ENCODE data around the gene FHOD3. TPM values are rescaled to one million over a fixed set of nuclear protein-coding genes. Genes with fewer than 3 reads are reported as not detected.

Gene FHOD3
- total RNA-seq, 1 donor from 2014 or later: not detected

DNA sequence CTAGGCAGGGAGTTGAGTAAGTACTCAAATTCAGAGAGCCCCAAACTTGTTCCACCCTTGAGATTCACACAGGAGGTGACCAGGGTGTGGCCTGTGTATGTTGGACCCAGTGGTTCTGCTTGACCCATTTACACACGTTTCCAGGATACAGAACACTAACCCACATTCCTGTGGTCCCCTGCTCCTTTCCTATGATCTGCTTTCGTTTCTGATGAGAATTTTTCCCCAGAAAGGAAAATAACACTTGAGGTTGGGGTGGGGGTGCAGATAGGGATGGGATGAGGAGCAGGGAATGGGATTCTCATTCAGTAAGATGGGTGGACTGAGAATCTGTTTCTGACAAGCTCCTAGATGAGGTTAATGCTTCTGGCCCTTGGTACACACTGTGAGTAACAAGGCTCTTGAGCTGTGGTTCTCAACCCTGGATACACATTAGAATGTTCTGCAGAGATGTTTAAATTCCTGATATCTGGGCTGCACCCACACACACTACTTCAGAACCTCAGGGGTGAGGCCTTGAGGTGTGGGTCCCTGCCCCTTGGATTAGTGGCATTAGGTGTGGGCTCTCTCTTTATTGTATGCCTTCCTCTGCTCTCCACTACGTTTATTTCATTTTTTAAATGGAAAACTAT is 472.9 kb downstream of the FHOD3 start:
- intact Hi-C loops (cut with micrococcal nuclease): no loop called here

DNA sequence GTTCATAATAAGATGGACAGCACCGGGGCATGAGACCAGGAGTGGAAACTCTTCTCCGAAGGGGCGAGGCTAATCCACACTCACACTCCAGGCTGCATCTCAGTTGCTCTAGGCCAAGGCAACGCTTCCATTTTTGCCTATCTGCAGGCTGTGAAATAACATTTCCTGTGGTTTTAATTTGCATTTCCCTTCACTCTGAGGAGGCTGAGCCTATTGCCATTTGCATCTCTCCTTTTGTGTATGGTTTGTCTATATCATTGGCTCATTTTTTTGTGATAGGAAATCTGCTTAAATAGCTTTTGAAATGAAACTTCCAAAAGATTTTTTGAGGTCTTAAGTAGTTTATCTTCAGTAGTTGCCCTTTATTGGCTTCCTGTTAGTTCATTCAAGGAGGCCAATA is 473.7 kb downstream of the FHOD3 start:
- intact Hi-C loops (cut with micrococcal nuclease): no loop called here

DNA sequence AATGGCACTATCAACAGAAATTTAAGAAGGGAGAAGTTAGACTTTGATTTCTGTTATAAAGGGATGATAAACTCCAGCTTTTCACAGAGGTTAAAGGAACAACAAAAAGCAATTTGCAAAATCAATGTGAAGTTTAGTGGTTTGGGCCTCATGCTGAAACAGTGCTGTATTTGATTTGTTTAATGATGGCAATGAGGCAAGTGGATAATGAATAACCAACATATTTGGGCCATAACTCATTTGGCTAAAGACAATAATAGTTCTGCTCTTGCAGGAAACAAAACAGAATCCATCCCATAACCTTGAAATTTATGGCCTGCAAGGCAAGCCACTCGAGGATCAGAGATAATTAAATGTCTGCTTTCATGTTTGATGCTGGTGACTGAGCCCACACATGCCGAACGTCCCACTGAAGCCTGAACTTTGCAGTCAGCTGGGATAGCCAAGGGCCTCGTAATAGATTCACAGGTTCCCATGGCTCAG is 474.8 kb downstream of the FHOD3 start:
- intact Hi-C loops (cut with micrococcal nuclease): no loop called here

DNA sequence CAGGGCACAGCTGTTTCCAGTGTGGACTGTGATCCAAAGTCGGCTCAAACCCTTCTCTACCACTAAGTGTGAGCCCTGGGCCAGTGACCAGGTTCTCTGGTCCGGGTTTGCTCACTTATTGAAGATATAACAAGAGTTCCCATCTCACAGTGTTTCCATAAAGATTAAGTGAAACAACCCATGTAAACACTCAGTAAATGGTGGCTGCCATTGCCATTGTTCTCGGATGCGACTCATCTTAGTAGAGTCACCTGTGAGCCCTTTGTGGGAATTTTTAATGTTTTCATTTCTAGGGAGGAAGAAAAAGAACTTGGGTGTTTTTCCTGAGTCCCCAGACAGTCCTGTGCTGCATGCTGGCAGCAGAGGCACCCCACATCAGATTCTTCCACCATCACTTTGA is 477.9 kb downstream of the FHOD3 start:
- intact Hi-C loops (cut with micrococcal nuclease): no loop called here

DNA sequence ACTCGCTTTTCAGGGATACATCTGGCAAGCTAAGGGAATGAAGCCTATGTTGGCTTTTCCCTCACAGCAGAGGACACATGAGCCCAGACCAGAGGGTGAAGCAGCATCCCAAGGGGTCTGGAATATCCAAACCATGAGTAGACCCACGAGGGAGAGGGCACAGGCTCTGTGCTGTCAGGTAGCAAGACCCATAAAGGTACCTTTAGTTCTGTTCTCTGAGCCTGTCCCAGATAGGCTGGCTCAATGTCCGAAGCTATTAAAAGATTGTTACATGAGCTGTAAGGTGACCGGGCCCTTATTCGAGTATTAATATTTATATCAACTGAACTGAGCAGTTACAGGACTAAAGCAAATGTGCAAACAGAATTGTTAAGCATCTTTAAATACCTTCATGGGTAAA is 479.1 kb downstream of the FHOD3 start:
- intact Hi-C loops (cut with micrococcal nuclease): no loop called here

DNA sequence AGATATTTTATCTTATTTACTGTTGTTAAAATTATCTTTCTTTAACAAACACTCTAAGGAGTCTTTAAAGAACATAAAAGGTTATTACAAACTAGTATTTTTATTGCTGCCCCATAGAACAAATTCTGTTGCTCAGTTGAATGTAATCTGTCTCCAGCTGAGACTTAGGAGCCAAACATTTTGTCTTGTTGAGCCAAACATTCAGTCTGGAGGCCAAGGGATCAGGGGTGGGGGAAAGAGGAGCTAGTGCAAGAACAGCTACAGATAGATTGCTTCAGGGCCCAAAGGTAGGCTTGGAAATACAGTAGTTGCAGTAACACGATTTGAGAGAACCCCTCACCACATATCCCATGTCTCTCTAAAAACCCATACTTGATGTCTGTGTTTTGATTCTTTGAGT is 480.1 kb downstream of the FHOD3 start:
- intact Hi-C loops (cut with micrococcal nuclease): no loop called here

DNA sequence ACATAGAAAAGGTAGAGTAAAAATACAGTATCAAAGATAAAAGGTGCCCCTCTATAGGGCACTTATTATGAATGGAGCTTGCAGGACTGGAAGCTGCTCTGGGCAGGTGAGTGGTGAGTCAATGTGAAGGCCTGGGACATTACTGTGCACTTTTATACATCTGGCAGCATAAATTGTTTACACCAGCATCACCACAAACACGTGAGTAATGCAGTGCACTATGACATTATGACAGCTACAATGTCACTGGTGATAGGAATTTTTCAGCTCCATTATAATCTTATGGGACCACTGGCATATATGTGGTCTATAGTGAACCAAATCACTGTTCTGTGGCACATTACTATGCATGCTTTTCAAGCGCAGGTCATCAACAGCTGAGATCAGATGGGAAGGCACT is 483.2 kb downstream of the FHOD3 start:
- intact Hi-C loops (cut with micrococcal nuclease): no loop called here

DNA sequence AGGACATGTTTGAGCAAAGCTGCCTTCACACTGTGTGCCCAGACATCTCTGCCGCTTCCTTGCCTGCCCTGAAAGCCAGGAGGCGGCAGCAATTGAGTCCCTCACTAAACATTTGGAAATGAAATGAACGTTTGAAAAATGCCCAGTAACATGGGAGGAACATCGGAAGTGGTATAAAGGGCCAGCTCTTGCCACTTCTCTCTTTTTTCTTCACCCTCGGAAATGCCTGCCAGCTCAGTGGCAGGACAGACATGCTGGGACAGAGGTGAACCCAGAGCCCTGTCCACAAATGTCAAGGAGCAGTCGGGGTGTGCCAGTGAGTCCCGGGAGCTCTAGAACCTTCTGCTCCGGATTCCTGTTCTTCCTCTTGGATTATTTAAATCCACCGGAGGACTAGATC is 485.2 kb downstream of the FHOD3 start:
- intact Hi-C loops (cut with micrococcal nuclease): no loop called here

DNA sequence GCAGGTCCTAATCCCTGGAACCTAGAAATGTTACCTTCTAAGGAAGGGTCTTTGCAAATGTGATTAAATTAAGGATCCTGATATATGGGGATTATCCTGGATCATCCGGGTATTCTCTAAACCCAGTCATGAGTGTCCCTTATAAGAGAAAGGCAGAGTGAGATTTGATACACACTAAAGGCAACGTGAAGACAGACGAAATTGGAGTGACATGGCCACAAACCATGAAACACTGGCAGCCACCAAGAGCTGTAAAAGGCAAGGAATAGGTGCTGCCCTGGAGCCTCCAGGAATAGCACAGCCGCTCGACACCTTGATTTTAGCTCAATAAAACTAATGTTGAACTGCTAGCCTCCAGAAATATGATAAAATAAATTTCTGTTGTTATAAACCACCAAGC is 486.3 kb downstream of the FHOD3 start:
- intact Hi-C loops (cut with micrococcal nuclease): no loop called here

DNA sequence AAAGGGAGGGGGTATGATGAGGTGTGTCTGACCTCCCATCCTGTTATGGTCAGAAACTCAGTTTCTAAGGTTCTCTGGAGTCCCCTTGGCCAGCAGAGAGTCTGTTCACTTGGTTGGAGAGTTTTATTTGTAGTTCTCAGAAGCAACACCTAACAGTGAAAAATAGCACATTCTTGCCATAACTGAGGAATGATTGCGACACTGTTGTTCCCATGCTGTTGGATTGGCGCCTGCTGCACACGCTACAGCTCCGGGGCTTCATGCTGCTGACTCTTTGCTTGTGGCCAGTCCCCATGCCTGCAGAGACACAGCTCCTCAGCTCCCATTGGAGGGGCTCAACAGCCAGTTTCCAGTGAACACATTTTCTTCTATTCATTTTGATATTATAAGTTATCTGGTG is 489.2 kb downstream of the FHOD3 start:
- intact Hi-C loops (cut with micrococcal nuclease): no loop called here

DNA sequence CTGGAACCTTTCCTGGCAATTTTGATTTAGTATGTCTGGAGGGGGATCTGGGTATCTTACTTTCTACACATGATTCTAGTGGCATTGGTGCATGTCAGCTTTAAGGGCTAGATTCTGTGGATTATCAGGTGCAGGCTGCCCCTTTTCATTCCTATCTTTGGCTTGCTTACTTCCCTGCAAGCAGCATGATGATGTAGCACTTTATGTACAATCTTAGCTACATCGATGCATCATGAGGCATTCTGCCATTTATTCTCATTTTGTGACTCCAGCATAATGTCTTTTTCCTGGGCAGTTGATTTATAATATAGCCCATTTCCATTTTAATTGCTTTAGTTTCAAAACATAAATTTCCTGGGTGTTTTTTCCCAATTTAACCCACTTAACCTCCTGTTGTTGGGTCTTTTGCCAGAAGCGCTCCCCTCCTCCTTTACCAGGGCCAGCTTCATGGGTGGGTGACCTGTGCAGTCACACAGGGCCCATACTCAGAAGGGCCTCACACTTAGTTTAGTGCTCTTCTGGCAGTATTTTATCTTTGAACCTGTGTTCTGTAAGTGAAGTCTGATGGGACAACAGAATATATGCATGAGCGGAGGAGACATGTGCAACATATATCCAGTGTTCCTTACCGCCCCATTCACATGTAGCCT is 495.2 kb downstream of the FHOD3 start:
- intact Hi-C loops (cut with micrococcal nuclease): no loop called here

DNA sequence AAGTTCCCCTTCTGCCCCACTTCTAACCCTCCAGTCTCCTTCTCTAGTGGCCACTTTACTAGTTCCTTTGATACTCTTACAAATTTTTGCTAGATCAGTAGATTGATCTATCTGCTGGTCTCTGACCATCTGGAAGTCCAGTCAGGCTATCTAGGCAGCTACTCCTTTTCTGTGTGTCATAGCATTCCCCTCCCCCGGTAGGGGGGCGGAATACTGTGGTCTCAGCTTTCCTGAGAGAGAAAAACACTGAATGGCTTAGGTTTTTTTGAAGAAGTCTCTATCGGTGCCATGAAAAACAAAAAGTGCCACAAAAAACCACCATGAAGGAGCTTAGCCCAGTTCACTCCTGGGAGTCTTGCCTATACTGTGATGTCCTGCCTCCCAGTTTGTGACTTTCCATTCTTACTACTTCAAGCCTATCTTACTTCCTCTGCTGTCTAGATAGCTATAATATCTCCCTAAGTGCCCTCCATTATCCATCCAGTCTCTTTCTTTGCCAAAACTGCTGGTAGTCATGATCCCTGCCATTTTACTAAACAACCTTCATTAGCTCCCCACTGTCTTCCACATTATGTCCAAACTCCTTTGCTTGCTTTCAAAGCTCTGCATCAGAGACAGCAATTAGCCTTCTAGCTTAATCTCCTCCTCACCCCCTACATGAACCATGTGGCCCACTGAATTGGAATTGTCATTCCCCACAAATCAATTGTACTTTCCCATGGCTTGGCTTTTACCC is 501.4 kb downstream of the FHOD3 start:
- intact Hi-C loops (cut with micrococcal nuclease): no loop called here

DNA sequence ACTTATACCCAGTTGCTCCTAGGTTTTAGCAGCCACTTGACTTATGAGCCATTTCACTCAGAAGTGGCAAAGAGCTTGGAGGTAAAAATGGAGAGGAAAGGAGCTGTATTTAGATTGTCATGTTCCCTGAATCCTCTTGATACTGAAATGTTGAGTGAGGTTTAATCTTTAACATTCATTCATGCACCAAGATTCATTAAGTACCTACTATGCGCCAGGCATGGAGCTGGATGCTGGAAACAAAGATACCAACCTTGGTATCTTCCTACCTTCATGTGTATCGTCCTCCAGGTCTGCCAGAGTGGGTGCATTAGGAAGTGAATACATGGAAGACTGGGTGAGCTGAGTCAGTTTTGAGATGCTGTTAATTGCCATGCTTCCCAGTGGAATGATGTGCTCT is 507.6 kb downstream of the FHOD3 start:
- intact Hi-C loops (cut with micrococcal nuclease): loop anchor here (5.0 kb wide), 1 partner anchor 38 kb away; no protein-coding TSS in a partner anchor

DNA sequence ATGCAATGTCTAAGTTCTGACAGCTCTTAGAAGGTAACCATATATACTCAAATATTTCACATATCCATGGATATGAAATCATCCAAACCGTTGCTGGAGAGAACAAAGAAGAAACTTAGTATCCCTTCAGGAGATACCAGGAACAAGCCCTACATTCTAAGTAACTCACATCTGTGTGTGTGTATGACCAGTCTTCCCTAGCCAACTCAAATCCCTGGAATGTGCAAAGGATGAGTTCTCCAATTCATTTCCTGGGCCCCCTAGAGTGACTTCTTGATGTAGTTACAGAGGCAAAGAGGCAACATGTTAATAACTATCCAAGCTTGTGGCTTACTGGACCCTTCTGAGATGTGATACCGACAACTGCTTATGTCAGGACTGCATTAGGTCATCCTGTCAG is 511.2 kb downstream of the FHOD3 start:
- intact Hi-C loops (cut with micrococcal nuclease): loop anchor here (1.0 to 5.0 kb wide), 3 partner anchors 41 to 712 kb away; no protein-coding TSS in a partner anchor

DNA sequence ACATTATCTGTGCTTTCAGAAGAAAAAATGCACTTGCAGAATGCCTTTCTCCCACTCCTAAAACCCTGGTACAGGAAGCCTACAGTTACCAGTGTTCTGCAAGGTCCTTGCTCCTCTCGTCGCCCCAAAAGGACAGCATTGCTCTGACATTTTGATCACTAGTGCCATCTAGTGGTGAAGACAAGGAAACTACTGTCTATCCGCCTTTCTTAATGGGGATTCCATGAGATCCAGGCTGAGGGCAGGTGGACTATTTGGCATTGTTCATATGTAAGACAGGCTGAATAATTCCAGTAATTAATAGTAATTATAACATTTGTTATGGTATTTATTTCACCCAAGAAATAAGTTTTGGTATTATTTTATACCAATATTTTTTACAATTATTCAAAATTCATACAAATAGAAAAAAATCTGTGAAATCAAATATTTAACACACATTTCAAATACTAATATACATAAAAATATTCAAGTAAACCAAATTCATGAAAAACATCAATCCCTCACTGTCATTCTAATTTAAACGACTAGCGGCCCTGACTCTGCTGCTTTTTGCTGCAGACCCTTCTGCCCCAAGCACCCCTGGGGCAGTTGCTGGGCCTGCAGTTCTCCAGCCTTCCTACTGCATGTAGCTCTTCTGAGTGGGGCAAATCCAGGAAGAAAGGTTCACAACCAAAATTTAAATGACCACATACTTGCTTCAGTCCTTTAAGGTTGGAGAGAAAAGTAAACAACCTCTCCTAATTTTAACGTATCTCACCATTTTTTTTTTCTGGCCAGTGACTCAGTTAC is 512.3 kb downstream of the FHOD3 start:
- intact Hi-C loops (cut with micrococcal nuclease): loop anchor here (1.0 to 5.0 kb wide), 3 partner anchors 42 to 713 kb away; no protein-coding TSS in a partner anchor

DNA sequence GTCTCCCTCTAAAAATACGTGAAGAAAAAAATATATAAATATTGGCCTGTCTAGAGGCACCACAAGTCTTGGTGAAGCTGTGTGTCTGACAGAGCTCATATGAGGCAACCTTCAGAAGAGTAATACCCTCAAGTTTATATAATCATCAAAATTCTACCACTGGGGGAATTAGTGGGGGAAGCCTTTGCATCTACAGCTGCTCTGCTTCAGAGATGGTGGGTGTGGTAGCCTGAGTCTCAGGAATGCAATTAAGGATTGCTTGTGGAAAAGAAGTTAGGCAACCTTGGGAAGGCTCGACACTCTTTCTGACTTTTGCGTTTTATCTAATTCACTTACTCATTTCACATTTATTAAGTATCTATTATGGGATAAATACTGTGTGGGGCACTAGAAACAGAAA is 513.9 kb downstream of the FHOD3 start:
- intact Hi-C loops (cut with micrococcal nuclease): no loop called here

DNA sequence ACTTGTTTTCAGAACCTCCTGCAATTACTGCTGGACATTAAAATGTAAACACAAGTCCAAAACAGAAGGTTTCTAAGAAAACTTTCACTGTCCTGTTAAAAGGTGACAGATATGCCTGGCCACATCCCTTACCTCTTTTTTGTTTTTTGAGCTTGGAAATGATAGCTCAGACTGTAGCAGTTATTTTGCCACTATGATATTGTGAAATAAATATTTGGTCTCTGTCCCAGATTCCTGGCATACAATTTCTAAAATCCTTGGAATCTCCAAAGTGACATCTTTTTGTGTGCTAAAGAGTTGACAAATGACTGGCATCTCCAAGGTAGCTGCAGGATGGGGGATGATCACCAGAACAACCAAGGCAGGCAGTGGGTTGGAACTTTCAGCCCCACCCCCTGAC is 514.4 kb downstream of the FHOD3 start:
- intact Hi-C loops (cut with micrococcal nuclease): no loop called here

DNA sequence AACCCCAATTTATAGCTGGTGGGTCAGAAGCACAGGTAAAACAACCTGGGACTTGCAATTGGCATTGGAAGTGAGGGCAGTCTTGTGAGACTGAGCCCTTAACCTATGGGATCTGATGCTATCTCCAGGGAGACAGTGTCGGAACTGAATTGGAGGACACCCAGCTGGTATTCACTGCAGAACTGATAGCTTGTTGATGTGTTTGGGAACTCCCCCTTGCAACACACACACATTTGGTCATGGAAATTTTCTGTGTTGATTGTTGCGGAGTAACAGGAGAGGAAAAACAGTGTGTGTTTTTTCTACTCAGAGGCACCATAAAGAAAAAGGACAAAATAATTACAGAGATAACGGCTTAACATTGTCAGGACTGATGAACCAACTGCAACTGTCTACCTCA is 515.2 kb downstream of the FHOD3 start:
- intact Hi-C loops (cut with micrococcal nuclease): no loop called here

DNA sequence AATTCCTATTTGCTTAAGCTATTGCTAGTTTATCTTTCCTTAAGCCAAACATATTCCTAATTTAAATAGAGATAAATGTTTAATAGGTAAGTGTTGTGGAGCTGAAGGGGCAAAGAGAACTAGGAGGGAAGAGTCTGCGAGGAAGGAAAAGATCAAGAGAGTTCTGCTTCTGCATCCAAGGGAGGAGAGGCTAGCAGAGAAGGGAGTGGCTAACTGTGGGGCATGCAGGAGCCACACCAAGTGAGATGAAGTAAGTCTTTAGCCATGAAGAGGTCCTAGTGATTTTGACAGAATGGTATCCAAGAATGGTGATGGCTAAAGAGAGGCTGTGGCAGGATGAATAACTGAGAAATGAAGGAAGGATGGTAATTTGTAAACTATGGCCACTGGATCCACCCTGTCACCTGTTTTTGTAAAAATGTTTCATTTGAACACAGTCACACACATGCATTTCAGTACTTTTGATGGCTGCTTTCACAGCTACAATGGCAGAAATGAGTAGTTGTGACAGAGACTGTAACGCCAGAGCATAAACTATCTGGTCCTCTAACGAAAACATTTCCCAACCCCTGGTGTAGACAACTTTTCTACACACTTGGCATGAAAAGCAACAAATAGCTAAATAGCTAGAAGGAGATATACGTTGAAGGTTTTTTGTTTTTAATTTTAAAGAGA is 515.7 kb downstream of the FHOD3 start:
- intact Hi-C loops (cut with micrococcal nuclease): no loop called here

DNA sequence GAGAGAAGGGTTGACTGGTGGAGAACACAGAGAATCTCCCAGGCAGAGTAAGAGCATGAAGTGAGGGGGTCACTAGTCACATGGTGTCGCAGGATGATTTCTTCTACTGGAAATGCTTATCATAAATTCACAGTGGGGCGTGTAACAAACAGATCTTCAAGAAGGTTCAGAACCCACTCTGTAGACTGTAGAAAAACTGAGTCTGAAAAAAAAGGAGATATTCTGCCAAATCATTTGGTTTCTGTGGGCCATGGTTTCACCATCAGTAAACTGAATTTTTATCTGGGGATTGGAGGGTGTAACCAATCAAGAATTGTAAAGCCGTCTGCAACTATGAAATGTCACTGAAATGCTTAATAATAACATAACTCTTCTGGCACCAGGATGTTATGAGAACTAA is 516.3 kb downstream of the FHOD3 start:
- intact Hi-C loops (cut with micrococcal nuclease): no loop called here

DNA sequence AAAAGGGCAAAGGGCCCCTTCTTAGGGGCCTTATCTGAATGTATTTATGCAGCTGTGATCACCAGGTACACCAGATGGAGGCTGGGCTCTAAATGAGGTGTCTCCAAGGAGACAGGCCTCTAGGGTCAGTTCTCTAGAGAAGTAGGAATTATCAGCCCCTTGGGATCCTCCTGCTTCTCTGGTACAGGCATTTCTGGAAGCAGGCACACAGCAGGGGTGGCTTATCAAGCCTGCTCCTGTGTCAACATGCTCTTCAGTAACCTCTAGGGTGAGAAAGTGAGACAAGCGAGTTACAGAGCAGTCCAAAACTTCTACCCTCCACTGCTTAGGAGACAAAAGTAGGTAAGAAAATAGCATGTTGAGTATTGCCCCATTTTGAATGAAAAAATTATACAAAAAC is 517.5 kb downstream of the FHOD3 start:
- intact Hi-C loops (cut with micrococcal nuclease): no loop called here

All from T-helper 2 cell treated with Interferon-gamma antibody and Interleukin-4, amounts not matched to agents 100 ng/mL and 5 ng/mL, for 36 hours (primary cell).